ENCODE measurements around the gene KCNC1.

DNA sequence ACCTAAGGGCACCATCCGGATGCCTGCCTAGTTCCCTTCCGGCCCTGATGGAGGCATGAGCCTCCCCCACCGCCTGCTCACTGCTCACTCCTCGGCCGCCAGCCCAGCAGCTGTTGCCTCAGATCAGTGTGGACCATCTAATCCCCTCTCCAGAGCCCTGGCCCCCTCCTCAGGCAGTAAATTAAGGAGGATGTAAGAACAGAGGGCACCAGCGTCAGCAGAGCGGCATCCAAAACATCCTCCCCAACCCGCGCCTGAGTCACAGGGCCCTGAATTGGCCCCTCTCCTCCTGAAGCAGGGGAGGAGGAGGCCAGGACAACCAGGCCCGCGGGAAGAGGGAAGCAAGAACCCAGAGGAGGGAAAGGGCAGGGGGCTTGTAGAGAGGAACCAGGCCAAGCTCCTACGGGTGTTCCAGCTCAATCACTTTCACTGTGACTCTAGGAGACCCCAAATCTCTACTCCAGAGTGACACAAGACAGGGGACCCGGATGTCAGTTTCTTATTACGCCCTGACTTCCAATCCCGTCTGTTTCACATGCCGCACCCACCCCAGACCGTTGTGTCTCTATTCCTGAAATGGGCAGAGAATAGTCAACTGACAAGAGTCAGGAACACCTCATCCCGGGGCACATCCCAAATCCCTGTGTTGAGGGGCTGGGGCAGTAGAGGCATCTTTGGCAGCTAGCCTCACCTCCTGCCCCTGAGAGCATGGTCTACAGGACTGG, 46.5 kb upstream of the KCNC1 start:
- TF ChIP-seq, protein P1, sequence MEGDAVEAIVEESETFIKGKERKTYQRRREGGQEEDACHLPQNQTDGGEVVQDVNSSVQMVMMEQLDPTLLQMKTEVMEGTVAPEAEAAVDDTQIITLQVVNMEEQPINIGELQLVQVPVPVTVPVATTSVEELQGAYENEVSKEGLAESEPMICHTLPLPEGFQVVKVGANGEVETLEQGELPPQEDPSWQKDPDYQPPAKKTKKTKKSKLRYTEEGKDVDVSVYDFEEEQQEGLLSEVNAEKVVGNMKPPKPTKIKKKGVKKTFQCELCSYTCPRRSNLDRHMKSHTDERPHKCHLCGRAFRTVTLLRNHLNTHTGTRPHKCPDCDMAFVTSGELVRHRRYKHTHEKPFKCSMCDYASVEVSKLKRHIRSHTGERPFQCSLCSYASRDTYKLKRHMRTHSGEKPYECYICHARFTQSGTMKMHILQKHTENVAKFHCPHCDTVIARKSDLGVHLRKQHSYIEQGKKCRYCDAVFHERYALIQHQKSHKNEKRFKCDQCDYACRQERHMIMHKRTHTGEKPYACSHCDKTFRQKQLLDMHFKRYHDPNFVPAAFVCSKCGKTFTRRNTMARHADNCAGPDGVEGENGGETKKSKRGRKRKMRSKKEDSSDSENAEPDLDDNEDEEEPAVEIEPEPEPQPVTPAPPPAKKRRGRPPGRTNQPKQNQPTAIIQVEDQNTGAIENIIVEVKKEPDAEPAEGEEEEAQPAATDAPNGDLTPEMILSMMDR (IDR thresholded peaks at IDR 0.05): no peak
- no peak for TF ChIP-seq ZFX (IDR thresholded peaks at IDR 0.05; ENCODE audit: borderline replicate concordance)
